NCI-H2196 (cell line): ENCODE data around the gene ATG2A.
A peak's percentile ranks its signal among the peaks of the same experiment; 100 is the strongest.

Experiments
- DNase-seq: peaks from one replicate; lab custom pipeline; 2025; ENCODE audit not compliant: unreplicated experiment; lab: John Stamatoyannopoulos, UW

The ATG2A gene

DNA sequence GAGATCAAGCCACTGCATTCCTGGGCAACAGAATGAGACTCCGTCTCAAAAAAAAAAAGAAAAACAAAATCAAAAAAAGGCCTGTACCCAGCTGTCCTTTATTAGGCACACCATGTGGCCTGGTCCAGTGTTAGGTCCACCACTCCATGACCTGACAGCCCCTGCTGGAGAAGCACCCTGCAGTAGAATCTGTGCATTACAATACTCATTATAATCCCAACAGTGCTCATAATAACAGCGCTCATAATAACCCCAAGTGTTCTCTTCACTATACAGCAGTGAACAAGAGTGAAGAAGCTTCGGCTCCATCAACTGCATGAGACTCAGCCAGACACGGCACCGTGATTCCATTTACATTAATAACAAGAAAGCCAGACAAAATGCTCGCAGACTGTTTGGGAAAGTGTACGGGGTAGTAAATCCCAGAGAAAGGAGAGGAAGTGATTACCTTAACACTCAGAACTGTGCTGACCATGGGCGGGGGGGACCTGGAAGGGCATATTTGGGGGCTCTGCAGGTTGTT is 29.7 kb downstream of the ATG2A start:
- no peak for DNase-seq

- DNase-seq = no peak
These were observed 31.4 kb downstream of the ATG2A start for GRCh38 chr11:64885367-64886286.

DNA sequence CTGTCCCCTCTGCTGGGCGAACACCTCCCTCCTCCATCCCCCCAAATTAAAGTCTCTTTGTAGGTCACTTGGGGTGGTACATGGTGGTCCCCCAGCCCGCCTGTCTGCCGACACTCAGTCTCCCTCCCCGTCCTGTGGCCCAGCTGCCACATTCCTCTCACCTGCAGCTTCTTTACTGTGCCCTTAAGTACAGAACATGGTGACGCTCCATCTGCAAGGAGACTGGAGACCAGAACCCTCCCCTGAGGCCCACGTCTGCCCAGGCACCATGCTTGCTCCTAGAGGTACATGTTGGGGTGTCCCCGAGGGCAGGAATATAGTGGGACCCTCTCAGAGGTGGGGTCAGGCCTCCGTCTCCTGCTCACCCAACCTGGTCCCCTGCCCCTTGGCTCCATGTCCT is 33.0 kb downstream of the ATG2A start:
- no peak for DNase-seq

DNA sequence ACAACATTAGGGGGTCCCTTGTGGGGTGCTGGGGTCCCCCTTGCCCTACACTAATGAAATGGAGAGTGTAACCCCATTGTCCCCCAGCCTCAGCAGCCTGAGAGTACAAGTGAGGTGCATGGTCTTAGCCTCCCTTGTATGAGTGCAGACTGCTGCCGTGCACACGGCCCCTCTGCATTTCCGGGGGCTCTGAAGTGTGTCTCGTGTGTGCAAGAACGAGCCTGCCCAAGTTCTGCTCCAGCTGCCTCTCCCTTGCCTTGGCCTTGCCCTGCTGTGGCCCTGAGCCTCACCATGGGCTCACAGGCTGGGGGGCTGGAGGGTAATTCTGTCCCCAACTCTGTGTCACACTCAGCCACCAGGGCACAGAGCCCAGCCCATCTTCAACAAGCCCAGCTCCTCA is 33.4 kb downstream of the ATG2A start:
- DNase-seq = no peak

- no peak for DNase-seq
These were observed 34.8 kb downstream of the ATG2A start for GRCh38 chr11:64882243-64882642.

DNA sequence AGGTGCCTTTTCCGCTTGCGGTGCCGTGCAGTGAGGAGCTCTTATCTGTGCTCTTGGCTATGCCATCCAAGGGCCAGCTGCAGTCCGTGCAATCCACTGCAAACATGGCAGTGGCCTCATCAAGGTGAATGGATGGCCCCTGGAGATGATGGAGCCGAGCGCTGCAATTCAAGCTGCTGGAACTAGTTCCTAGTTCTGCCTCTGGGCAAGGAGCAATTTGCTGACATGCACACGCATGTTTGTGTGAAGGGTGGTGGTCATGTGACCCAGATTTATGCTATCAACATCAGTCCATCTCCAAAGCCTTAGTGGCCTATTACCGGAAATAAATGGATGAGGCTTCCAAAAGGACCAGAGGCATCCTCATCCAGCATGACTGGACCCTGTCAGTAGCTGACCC is 35.5 kb downstream of the ATG2A start:
- DNase-seq = no peak

- DNase-seq = no peak
These were observed 36.6 kb downstream of the ATG2A start for GRCh38 chr11:64880240-64881001.

DNA sequence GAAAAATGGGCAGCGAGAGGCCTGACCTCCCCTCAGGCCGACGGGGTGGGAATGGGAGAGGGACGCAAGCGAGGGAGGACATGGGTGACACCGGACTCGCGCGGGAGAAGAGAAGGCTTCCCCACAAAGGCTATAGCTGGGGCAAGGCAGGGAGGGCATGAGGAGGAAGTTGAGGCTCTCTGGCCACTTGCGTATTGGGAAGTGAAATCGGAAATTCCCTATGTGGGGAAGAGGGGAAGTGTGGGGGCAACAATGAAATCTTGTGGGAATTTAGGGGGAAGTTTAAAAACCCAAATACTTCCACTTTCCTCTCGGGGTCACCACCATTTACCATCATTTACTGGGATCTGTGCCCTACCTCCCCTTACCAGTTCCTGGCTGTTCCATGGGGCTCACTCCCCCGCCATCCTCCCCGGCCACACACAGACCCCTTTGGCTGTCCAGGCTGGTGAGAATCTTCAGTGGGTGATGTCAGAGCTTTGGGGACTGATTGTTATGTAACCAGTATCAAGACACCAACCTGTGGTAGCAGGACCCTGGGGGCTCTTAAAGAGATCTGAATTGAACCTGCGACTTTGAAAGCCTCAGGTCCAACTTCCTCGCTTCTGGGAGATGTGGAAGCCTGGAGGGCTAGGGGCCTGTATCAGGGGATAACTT is 37.6 kb downstream of the ATG2A start:
- no peak for DNase-seq

GRCh38 chr11:64878494-64879243 is 38.3 kb downstream of the ATG2A start, which contains the start of gene EHD1:
Gene EHD1 (minus strand): TSS chr11:64878621. CDS start chr11:64878464, 157 bp downstream.
- DNase-seq = peak; percentile 99

- no peak for DNase-seq
These were observed 38.9 kb downstream of the ATG2A start for GRCh38 chr11:64878223-64878493.

- DNase-seq = no peak
These were observed 39.4 kb downstream of the ATG2A start for GRCh38 chr11:64877390-64878222.

GRCh38 chr11:64876835-64877341 is 40.1 kb downstream of the ATG2A start:
- DNase-seq = no peak

DNA sequence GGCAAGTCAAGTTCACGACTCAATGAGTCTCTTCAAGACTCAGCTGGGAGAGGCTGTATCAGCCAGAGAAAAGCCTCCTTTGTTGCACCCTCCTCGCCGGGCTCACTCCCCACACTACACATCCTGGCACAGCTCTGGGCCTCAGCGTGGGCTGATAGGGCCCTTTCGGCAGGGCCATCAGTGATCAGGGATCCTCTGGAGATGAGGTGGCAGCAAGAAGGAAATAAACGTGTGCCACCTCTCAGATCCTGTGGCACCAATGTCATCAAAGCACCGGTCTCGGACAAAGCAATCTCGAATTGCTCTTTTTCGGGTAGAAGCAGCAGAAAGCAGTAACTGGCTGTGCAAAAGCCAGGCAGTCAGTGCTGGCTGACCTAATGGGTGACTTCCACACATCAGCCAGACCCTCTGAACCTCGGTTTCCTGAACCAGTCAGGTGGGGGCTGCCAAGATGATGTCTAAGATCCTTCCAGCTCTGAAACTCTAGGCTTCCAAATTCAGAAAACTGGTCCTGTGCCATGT is 40.7 kb downstream of the ATG2A start:
- no peak for DNase-seq

GRCh38 chr11:64875369-64876228 is 41.4 kb downstream of the ATG2A start:
- DNase-seq = no peak

DNA sequence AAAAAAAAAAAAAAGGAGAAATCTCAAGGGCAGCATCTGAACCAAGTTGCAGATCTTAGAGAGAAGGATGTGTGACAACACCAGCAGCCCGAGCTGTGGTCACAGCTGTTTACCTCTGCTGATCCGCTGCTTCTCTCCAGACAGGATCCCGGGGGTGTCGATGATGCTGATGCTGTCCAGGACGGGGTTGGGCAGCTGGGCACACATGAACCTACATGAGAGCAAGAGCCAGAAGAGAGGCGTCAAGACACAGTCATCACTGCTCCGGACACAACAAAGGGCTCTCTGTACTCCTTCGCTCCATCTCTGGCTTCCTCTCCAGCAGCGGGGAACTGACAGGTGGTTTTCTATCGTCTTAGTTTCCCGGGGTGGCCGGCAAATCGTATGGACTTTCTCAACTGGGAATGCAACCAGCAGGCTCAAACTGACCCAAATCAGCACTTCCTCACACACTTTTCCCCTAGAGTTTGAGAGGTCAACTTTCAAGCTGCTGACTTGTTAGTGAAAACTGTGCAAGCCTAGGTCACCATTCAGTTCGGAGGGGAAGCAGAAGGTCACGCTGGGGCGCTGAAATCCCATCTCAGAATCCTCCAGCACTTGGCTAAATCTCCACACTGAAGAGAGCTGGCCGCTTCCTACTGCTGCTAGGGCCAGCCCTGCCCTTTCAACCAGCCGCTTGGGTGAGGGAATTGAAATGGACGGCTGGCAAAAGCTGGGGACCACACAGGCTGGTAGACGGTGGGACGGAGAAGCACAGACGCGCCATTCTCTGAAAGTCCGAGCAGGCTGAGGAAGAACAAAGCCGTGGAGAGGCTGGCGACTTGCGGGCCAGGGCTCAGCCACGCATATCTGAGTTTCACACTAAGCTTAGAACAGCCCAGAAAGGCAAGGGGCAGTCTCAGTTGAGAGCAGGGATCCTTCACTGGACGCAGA is 42.4 kb downstream of the ATG2A start:
- DNase-seq = no peak

- DNase-seq = no peak
These were observed 44.1 kb downstream of the ATG2A start for GRCh38 chr11:64872790-64873488.

- DNase-seq = no peak
These were observed 45.5 kb downstream of the ATG2A start for GRCh38 chr11:64871492-64871891.
